ENCODE results near the gene ANKMY1. TPM values are rescaled to one million over a fixed set of nuclear protein-coding genes. Genes with fewer than 3 reads are reported as not detected.

ANKMY1 gene
- total and polyA plus RNA-seq, 2 of the 13 experiments (the other 11 are each of a cell fraction or from before 2014, with no cell fraction given) = 11.7 to 18.8 TPM

GRCh38 chr2:240566203-240567136 is 8.7 kb upstream of the ANKMY1 start (continued):
- TF ChIP-seq ZNF773 (CRISPR knock-in tag; IDR thresholded peaks at IDR 0.05; ENCODE audit: borderline replicate concordance) (peak; percentile 20; the same call in 1 of the 2 replicates), TSC22D2 (CRISPR knock-in tag; IDR thresholded peaks at IDR 0.05; ENCODE audit: borderline replicate concordance) (peak; percentile 70; the same call in 1 of the 2 replicates), ATF7 (IDR thresholded peaks at IDR 0.05) (no peak), ATF7 (CRISPR knock-in tag; IDR thresholded peaks at IDR 0.05) (peak; percentile 15; the same call in 1 of the 2 replicates), ZNF878 (CRISPR knock-in tag; IDR thresholded peaks at IDR 0.05) (0 out of 2 replicates have a peak, but pooled peaks have one; percentile 46), ZNF564 (CRISPR knock-in tag; IDR thresholded peaks at IDR 0.05) (peak; percentile 29; the same call in 1 of the 2 replicates), HOMEZ (CRISPR knock-in tag; IDR thresholded peaks at IDR 0.05; ENCODE audit: low read depth) (peak; percentile 51; the same call in 1 of the 2 replicates), BCL6 (CRISPR knock-in tag; IDR thresholded peaks at IDR 0.05) (peak; percentile 32; the same call in 1 of the 2 replicates), TFE3 (CRISPR knock-in tag; IDR thresholded peaks at IDR 0.05) (0 out of 2 replicates have a peak, but pooled peaks have one; percentile 12), NCOA2 (CRISPR knock-in tag; IDR thresholded peaks at IDR 0.05) (no peak), HBP1 (CRISPR knock-in tag; IDR thresholded peaks at IDR 0.05; ENCODE audit: low read depth) (peak; percentile 83), NFYB (CRISPR knock-in tag; IDR thresholded peaks at IDR 0.05) (peak; percentile 45; the same call in 1 of the 2 replicates), HOXA5 (CRISPR knock-in tag; IDR thresholded peaks at IDR 0.05) (peak; percentile 60; the same call in 1 of the 2 replicates), ZNF350 (CRISPR knock-in tag; IDR thresholded peaks at IDR 0.05; ENCODE audit: borderline replicate concordance, low read depth) (0 out of 2 replicates have a peak, but pooled peaks have one; percentile 27), ZNF777 (CRISPR knock-in tag; IDR thresholded peaks at IDR 0.05) (peak; percentile 72), ZSCAN31 (CRISPR knock-in tag; IDR thresholded peaks at IDR 0.05; ENCODE audit: low read depth) (peak; percentile 47; the same call in 1 of the 2 replicates), ZNF382 (CRISPR knock-in tag; IDR thresholded peaks at IDR 0.05; ENCODE audit: borderline replicate concordance) (no peak), ZNF33B (CRISPR knock-in tag; IDR thresholded peaks at IDR 0.05) (no peak), NFKB2 (CRISPR knock-in tag; IDR thresholded peaks at IDR 0.05; ENCODE audit: borderline replicate concordance) (peak; percentile 61; the same call in 1 of the 2 replicates), ARID3A (IDR thresholded peaks at IDR 0.05; ENCODE audit: low read depth, low read length) (no peak), U2AF2 (IDR thresholded peaks at IDR 0.05; ENCODE audit: low read depth, low read length) (no peak), RARG (CRISPR knock-in tag; IDR thresholded peaks at IDR 0.05; ENCODE audit: low read depth) (no peak), SALL1 (CRISPR knock-in tag; IDR thresholded peaks at IDR 0.05) (peak; percentile 41), SNAPC2 (CRISPR knock-in tag; IDR thresholded peaks at IDR 0.05) (0 out of 2 replicates have a peak, but pooled peaks have one; percentile 1)

All from HepG2 (cell line).